HG03139 (cell line): ENCODE measurements around the gene TCHH.

Source experiments
- ATAC-seq: cut with Tn5 transposase; IDR thresholded peaks from one replicate; pipeline ENCODE4 v1.9.1; 2021; ENCODE audit not compliant: unreplicated experiment

TCHH gene

GRCh38 chr1:152072311-152072710, 42.9 kb downstream of the TCHH start:
- ATAC-seq = no peak

- ATAC-seq = no peak
These were observed 44.1 kb downstream of the TCHH start for GRCh38 chr1:152071123-152071522.

- ATAC-seq = no peak
These were observed 47.3 kb downstream of the TCHH start for GRCh38 chr1:152067929-152068328.

- ATAC-seq = no peak
These were observed 48.1 kb downstream of the TCHH start for GRCh38 chr1:152067150-152067549.

GRCh38 chr1:152061952-152062351, 53.3 kb downstream of the TCHH start:
- ATAC-seq = no peak
